ENCODE data around the gene GFI1B. TPM values are rescaled to one million over a fixed set of nuclear protein-coding genes. Genes with fewer than 3 reads are reported as not detected.

The GFI1B gene
- total and polyA plus RNA-seq, 2 of the 13 experiments (the other 11 are each of a cell fraction or from before 2014, with no cell fraction given), result 0.15 to 0.51 TPM

GRCh38 chr9:132988244-132989013, 9.9 kb downstream of the GFI1B start:
- Histone ChIP-seq H3K36me3 (replicated peaks in 1 of 2; ENCODE audit: control insufficient read depth in 1 of 2, insufficient read depth in 2 of 2, low read length in 2 of 2) (no peaks in the 10 kb centered on the region), H4K20me1 (ENCODE audit: insufficient read depth, low read length) (no peaks in the 10 kb centered on the region), H3K4me2 (ENCODE audit: low read depth, low read length) (no peak overlapping the region), H3K9ac (ENCODE audit: insufficient read depth, low read depth, low read length) (no peak overlapping the region), H3K9me3 (ENCODE audit: low read length) (no peaks in the 10 kb centered on the region), H3K27me3 (ENCODE audit: control insufficient read depth in 1 of 2, insufficient read depth in 2 of 2, low read length in 2 of 2) (peaks cover 5 to 36% of the 10 kb centered on the region in 2 experiments; a peak in 4 of 5 replicates), H3K27ac (ENCODE audit: extremely low read length, insufficient read depth, low read length) (no peak overlapping the region), H3K4me1 (ENCODE audit: insufficient read depth, low read length) (peaks cover 53% of the 10 kb centered on the region), H3K79me2 (ENCODE audit: insufficient read depth, low read length) (no peaks in the 10 kb centered on the region), H2AFZ (ENCODE audit: low read length) (no peak overlapping the region), H3K4me3 (replicated peaks in 1 of 3; ENCODE audit: insufficient read depth in 1 of 3, low read depth in 2 of 3, low read length in 3 of 3) (no peak overlapping the region)
- no TSS peak for BruUV-seq (replicated peaks)
- DNase-seq (ENCODE audit: low spot score), result no peak
- ChIA-PET CTCF (ENCODE audit: low intra/inter-chr PET ratio, low total read pairs) (no interaction called here), POLR2A (no interaction called here)
- intact Hi-C loops (cut with micrococcal nuclease; ENCODE audit: unreplicated experiment) (no loop called here), in situ Hi-C loops (cut with HindIII; ENCODE audit: extremely low pct_ligation_motif_present, low pct_unique_long_range_greater_than_20kb) (no loop called here)
- WGBS (ENCODE audit: low lambda C conversion rate), result 64% methylated on average over 12 of the region's 14 CpGs
- ATAC-seq, result no peak
- TF ChIP-seq ZNF530 (CRISPR knock-in tag; IDR thresholded peaks at IDR 0.05; ENCODE audit: low read depth) (no peak), NFE2 (CRISPR knock-in tag; IDR thresholded peaks at IDR 0.05) (no peak), HNRNPL (IDR thresholded peaks at IDR 0.05; ENCODE audit: low read depth, low read length) (0 out of 2 replicates have a peak, but pooled peaks have one; percentile 31), ZNF768 (CRISPR knock-in tag; IDR thresholded peaks at IDR 0.05) (peak; percentile 93), ZNF263 (CRISPR knock-in tag; IDR thresholded peaks at IDR 0.05) (peak; percentile 50; the same call in 1 of the 2 replicates)
- no peak for FAIRE-seq

GRCh38 chr9:132989014-132989310, 10.5 kb downstream of the GFI1B start:
- no peak for DNase-seq (ENCODE audit: low spot score)
- TF ChIP-seq MIER3 (CRISPR knock-in tag; IDR thresholded peaks at IDR 0.05; ENCODE audit: borderline replicate concordance) (no peak), GTF3A (CRISPR knock-in tag; conservative IDR thresholded peaks at IDR 0.05) (no peak), ZFY (CRISPR knock-in tag; IDR thresholded peaks at IDR 0.05) (no peak), RORA (CRISPR knock-in tag; IDR thresholded peaks at IDR 0.05) (no peak), ETV5 (CRISPR knock-in tag; IDR thresholded peaks at IDR 0.05; ENCODE audit: borderline replicate concordance) (no peak)
- ChIA-PET CTCF (ENCODE audit: low intra/inter-chr PET ratio, low total read pairs) (no interaction called here), POLR2A (no interaction called here)
- no peak for FAIRE-seq
- H3K4me1 ChIP-seq (ENCODE audit: insufficient read depth, low read length), result peaks cover 57% of the 10 kb centered on the region
- no peaks in the 10 kb centered on the region for H3K36me3 ChIP-seq (replicated peaks in 1 of 2; ENCODE audit: control insufficient read depth in 1 of 2, insufficient read depth in 2 of 2, low read length in 2 of 2)
- H4K20me1 ChIP-seq (ENCODE audit: insufficient read depth, low read length), result no peaks in the 10 kb centered on the region
- no peak overlapping the region for H2AFZ ChIP-seq (ENCODE audit: low read length)
- 91% methylated on average over 12 of the region's 13 CpGs for WGBS (ENCODE audit: low lambda C conversion rate)
- H3K27ac ChIP-seq (ENCODE audit: extremely low read length, insufficient read depth, low read length), result no peak overlapping the region
- no peaks in the 10 kb centered on the region for H3K9me3 ChIP-seq (ENCODE audit: low read length)
- H3K4me2 ChIP-seq (ENCODE audit: low read depth, low read length), result no peak overlapping the region
- in situ Hi-C loops (cut with HindIII; ENCODE audit: extremely low pct_ligation_motif_present, low pct_unique_long_range_greater_than_20kb) (no loop called here), intact Hi-C loops (cut with micrococcal nuclease; ENCODE audit: unreplicated experiment) (no loop called here)
- H3K4me3 ChIP-seq (replicated peaks in 1 of 3; ENCODE audit: insufficient read depth in 1 of 3, low read depth in 2 of 3, low read length in 3 of 3), result no peak overlapping the region
- H3K9ac ChIP-seq (ENCODE audit: insufficient read depth, low read depth, low read length), result no peak overlapping the region
- no TSS peak for BruUV-seq (replicated peaks)
- H3K79me2 ChIP-seq (ENCODE audit: insufficient read depth, low read length), result no peaks in the 10 kb centered on the region
- no peak for ATAC-seq
- H3K27me3 ChIP-seq (ENCODE audit: control insufficient read depth in 1 of 2, insufficient read depth in 2 of 2, low read length in 2 of 2), result peaks cover 5 to 36% of the 10 kb centered on the region in 2 experiments; a peak in 4 of 5 replicates

Measured in HepG2 (cell line).